Prostate gland (tissue), 1 donor: ENCODE results near the gene PGF.
A peak's percentile ranks its signal among the peaks of the same experiment; 100 is the strongest.

Experiments used
- POLR2A ChIP-seq: fragments of 450-650 bp; IDR thresholded peaks from one replicate; pipeline ENCODE4 v1.6.1; 2016; ENCODE audit warnings: antibody characterized with exemption, mild to moderate bottlenecking
- POLR2AphosphoS5 ChIP-seq: sonication (generic); formaldehyde crosslinking; IDR thresholded peaks from one replicate; pipeline ENCODE4 v1.6.1; 2017; ENCODE audit warnings: antibody characterized with exemption

- TF ChIP-seq POLR2AphosphoS5 (peak; percentile 91), POLR2A (peak; percentile 45)
Measured at GRCh38 chr14:75002392-75003249, 47.2 kb upstream of the PGF start, which contains the start of gene EIF2B2.
